ENCODE results near the gene TREH.

Gene TREH

GRCh38 chr11:118648291-118648690, 31.2 kb downstream of the TREH start:
- DNase-seq (ENCODE audit: low read depth in 1 of 2, low spot score in 1 of 2), result no peak

DNA sequence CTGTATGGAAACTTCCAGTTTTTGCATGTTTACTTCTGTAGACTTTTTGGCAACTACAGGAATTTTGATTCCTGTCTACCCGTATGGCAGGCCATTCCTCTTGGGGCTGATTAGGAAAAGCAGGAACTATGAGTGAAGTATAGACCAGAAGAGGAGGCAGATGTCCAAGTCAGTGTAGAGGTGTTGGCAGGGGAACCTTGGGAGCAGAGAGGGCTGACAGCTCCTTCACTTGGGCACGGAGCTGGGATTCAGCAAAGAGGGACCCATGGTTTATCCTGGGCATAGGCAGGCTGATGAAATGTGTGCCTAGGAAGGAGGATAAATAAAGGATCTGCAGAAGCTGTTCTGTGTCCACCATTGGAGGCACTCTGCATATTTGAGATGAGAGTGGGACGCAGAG, 33.1 kb downstream of the TREH start:
- no peak for DNase-seq (ENCODE audit: low read depth in 1 of 2, low spot score in 1 of 2)

DNA sequence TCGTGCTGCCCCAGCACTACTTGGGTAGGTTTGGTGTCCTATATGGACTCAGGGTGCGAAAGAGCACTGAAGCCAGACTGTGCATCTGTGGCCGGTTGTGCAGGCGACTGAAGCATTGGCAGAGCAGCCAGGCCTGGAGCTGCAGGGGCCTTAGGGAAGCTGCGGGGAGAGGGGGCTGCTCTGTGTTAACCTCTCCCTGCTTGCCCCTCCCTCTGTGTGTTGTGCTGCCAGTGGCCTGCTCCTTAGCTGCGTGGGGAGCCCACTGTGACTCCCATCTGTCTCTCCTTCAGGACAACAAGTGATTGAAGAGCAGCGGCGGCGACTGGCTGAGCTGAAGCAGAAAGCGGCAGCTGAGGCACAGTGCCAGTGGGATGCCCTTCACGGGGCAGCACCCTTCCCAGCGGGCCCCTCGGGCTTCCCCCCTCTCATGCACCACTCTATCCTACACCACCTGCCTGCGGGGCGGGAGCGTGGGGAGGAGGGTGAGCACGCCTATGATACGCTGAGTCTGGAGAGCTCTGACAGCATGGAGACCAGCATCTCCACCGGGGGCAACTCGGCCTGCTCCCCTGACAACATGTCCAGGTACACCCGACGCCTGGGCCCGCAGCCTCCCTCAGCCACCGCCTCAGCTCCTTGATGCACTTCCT, 34.3 kb downstream of the TREH start:
- no peak for DNase-seq (ENCODE audit: low read depth in 1 of 2, low spot score in 1 of 2)

GRCh38 chr11:118644496-118644895, 35.0 kb downstream of the TREH start:
- no peak for DNase-seq (ENCODE audit: low read depth in 1 of 2, low spot score in 1 of 2)

- no peak for DNase-seq (ENCODE audit: low read depth in 1 of 2, low spot score in 1 of 2)
Measured at GRCh38 chr11:118643995-118644345, 35.5 kb downstream of the TREH start.

GRCh38 chr11:118643142-118643994, 36.1 kb downstream of the TREH start:
- DNase-seq (ENCODE audit: low read depth in 1 of 2, low spot score in 1 of 2), result no peak

DNA sequence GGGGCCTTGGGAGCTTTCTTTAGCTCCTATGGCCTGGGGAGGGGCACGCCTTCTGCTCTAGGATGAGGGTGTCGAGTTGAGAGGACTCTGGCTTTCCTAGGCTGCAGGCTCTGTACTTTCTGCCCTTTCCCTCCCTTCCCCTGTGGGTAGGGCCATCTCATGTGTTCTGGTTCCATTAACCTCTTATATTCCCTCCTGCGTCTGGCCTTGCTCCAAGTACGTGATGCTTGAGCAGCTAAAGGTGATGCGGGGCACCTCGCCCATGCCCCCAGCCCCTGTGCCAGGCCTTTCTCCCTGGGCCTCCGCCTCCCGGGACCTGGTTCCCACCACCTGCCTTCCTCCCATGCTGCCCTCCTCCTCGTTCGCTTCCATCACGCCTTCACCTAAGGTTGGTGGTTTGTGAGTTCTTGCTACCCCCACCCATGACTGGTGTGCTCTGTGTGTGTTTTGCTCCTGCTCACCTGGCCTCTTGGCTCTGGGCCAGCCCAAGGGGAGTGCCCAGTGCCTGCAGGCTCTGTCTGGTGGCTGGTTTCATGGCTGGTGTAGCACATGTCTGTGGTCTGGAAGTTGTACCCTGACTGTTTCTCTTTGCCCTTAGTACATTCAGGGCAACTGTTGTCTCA, 37.9 kb downstream of the TREH start:
- DNase-seq (ENCODE audit: low read depth in 1 of 2, low spot score in 1 of 2), result no peak

DNA sequence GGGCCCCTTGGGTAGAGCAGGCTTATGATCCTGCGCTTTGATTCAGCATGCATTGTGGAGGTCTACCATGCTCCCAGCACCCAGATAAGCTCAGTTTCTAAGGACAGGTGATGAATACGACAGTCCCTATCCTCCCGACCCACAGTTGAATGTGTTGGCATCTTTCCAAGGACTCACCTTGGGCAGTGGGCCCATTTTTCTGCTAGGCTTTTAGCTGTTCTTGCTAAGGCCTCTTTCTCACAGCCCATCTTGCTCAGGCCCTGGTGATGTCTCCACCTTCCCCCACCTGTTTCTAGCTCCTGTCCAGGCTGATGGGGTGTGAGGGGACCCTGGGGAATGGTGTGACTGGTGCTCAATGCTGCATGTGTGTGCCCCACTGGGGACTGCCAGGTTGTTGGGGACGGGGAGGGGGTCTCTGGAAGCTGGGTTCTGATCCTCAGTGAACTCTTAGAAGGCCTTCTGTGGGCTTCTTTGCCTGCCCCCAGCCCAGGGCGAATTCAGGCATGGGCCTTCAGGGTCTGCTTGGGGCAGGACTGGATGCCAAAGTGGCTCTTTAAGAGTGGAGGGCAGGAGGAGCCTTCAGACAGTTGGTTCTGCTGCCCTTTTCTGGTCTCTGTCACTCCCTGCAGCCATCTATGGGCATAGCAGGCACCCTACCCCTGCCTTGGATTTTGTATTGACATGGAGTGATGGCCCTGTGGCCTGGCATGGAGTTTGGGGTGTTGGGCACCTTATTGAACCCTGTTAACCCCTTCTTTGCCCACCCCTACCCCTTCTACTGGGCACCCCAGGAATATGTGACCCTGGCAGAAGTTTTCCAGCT, 38.9 kb downstream of the TREH start:
- no peak for DNase-seq (ENCODE audit: low read depth in 1 of 2, low spot score in 1 of 2)

GRCh38 chr11:118639899-118640298, 39.6 kb downstream of the TREH start:
- DNase-seq (ENCODE audit: low read depth in 1 of 2, low spot score in 1 of 2), result no peak

GRCh38 chr11:118638726-118639125, 40.7 kb downstream of the TREH start:
- no peak for DNase-seq (ENCODE audit: low read depth in 1 of 2, low spot score in 1 of 2)

DNA sequence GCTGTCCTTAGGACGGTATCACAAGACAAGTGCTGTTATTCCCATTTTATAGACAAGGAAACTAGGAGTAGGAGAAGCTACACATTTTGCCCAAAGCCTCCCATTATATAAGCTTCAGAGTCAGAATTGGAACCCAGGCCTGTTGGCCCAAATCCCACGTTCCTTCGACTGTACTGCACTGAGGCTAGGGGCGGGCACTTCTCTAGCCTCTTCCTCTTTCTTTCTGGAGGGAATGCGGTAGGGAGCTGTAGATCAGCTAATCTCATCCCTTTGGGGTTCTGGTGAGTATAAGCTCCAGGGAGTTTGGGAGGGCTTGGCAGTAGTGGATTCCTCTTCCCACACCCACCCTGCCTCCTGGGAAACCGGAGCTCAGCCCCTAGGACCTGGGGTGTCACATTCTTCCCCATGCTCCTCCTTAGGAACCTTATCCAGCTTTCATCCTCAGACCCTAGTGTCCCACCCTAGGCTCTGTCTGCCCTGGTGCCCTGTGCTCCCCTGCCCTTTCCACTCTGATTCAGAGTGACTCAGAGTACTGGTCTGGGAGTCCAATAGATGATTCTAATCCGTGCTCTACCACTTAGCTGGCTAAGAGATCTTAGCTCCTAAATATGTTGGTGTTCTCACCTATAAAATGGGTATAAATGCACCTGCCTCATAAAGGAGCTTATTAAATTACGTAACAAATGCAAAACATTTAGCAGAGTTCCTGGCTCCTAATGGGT, 42.7 kb downstream of the TREH start:
- no peak for DNase-seq (ENCODE audit: low read depth in 1 of 2, low spot score in 1 of 2)

GRCh38 chr11:118635642-118636041, 43.8 kb downstream of the TREH start:
- no peak for DNase-seq (ENCODE audit: low read depth in 1 of 2, low spot score in 1 of 2)

DNA sequence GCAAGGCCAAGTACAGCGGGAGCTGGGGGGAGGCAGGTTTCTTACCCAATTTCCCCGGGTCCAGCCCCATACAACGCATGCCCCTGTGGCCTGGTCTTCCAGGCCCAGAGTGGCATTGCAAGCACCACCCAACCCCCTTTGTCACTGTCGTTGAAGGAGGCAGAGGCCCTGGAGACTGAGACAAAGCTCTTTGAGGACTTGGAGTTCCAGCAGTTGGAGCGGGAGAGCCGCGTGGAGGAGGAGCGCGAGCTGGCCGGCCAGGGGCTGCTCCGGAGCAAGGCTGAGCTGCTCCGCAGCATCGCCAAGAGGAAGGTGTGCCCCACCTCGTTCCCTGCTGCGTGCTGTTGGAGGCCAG, 44.2 kb downstream of the TREH start:
- DNase-seq (ENCODE audit: low read depth in 1 of 2, low spot score in 1 of 2), result no peak

DNA sequence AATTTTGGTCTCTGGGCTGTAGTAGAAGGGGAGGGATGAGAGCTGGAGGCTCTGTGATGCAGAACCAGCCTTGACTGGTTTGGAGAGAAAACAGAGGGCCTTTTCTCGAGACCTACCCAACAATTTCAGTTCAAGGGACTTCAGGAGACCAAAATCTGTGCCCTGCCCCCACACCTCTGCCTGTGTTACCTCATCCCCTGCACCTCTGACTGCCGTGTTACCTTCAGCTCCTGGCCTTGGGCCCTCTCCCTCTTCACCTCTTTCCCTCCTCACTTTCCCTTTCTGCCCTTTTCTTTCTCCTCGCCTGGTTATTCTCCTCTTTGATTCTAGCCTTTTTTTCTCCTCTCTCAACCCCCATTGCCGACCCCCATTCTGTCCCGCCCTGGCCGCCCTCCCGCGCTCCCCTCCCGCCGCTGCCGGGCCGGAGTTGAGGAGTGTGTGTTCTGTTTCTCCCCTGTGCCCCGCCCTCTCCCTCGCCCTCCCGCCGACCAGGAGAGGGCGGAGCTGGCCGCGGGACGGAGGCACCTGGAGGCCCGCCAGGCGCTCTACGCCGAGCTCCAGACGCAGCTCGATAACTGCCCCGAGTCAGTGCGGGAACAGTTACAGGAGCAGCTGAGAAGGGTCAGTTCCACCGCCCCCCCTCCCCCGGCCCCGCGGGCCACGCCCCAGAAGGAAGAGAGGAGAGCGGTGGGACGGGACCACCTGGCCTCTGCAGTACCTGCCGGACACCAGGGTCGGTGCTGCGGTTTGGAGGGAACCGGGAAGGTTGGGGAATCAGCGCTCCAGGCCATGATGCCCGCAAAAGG, 44.8 kb downstream of the TREH start:
- DNase-seq (ENCODE audit: low read depth in 1 of 2, low spot score in 1 of 2), result no peak

DNA sequence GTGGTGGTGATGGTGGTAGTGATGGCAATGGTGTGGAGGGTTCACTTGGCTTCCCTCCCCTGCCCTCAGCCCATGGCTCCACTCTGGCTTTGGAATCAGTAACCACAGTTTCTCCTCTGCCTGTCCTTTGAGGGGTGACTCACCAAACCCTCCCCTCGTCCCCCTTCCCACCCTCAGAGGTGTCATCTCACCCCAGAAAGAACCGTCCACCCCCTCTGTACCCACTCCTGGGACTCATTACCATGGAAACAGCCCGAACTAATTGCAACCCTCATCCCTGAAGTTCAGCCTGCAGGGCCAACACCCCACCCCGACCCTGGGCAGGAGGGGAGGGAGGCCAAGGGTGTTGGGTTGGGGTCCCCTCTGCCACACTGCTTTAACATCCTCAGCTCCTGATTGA, 45.5 kb downstream of the TREH start:
- no peak for DNase-seq (ENCODE audit: low read depth in 1 of 2, low spot score in 1 of 2)

GRCh38 chr11:118633319-118633690, 46.1 kb downstream of the TREH start:
- DNase-seq (ENCODE audit: low read depth in 1 of 2, low spot score in 1 of 2), result no peak

- DNase-seq (ENCODE audit: low read depth in 1 of 2, low spot score in 1 of 2), result no peak
Measured at GRCh38 chr11:118632577-118633318, 46.7 kb downstream of the TREH start.

- DNase-seq (ENCODE audit: low read depth in 1 of 2, low spot score in 1 of 2), result no peak
Measured at GRCh38 chr11:118631142-118631909, 48.1 kb downstream of the TREH start.

Measured in activated CD4-positive, alpha-beta T cell treated with anti-CD3 and anti-CD28 coated beads, Interleukin-2, amount 50 U/mL, for 24 hours (primary cell).